GM12892 (cell line): Measurements from ENCODE around the gene TRIAP1.

Source experiments
- POLR2A ChIP-seq: IDR thresholded peaks from 2 replicates; pipeline ENCODE4 v1.6.1; 2011; ENCODE audit warnings: low read depth, low read length, control low read depth
- POLR2AphosphoS5 ChIP-seq: IDR thresholded peaks from 2 replicates; pipeline ENCODE4 v1.6.1; 2011; ENCODE audit warnings: low read depth, low read length, control low read depth

DNA sequence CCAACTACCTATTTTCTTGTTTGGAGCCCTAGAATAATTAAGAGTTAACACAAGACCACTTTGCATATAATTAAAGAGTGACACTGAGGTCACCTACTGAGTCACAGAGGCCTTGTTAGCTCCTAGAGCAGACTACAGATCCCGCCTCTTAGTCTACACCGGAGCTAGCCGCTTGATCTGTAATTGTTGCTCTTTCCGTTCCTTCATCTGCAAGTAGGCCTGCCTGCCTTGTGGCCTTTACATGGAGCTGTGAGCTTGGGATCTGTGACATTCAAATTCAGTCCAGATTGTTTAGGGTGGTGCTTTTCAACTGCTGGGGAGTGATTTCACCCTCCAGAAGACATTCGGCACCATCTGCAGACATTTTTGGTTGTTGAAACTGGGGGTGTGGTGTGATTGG, 44.1 kb upstream of the TRIAP1 start:
- TF ChIP-seq POLR2A (no peak), POLR2AphosphoS5 (no peak)
